Breast epithelium (tissue), 3 donors: ENCODE measurements around the gene SEC14L5.

Source experiments
- CTCF ChIP-seq, 3 donors: fragments of 450-650 bp; IDR thresholded peaks; one replicate each; pipeline ENCODE4 v1.5.1; 2016 to 2017; ENCODE audit warnings: antibody characterized with exemption in 3 of 3, mild to moderate bottlenecking in 3 of 3, moderate library complexity in 3 of 3
- POLR2A ChIP-seq: fragments of 450-650 bp; IDR thresholded peaks from one replicate; pipeline ENCODE4 v1.6.1; 2016; ENCODE audit warnings: antibody characterized with exemption, mild to moderate bottlenecking, moderate library complexity
- POLR2AphosphoS5 ChIP-seq, 3 donors: sonication (generic); formaldehyde crosslinking; IDR thresholded peaks; one replicate each; pipeline ENCODE4 v1.6.1; 2017; ENCODE audit warnings: antibody characterized with exemption in 3 of 3

- TF ChIP-seq POLR2AphosphoS5 (IDR thresholded peaks at IDR 0.05) (no peak), CTCF (IDR thresholded peaks at IDR 0.05) (no peak), POLR2A (no peak)
These were observed 14.9 kb downstream of the SEC14L5 start for GRCh38 chr16:4972938-4973587.
